Osteoblast (primary cell): ENCODE data around the gene PTPN14. TPM values are rescaled to one million over a fixed set of nuclear protein-coding genes. Genes with fewer than 3 reads are reported as not detected.

ENCODE experiments used
- DNase-seq: peaks from one replicate; pipeline ENCODE4 v3.0.0; 2011; ENCODE audit warnings: low spot score, mixed read lengths; ENCODE audit not compliant: insufficient read length; ENCODE audit errors: missing footprints
- H2AFZ ChIP-seq: 2 replicates; pipeline ENCODE4 v1.6.0; 2011; ENCODE audit warnings: mild to moderate bottlenecking, low read length
- H3K27ac ChIP-seq: 2 replicates; pipeline ENCODE4 v1.5.1; 2011; ENCODE audit warnings: mild to moderate bottlenecking, low read depth, low read length, moderate library complexity
- H3K27me3 ChIP-seq: 2 replicates; pipeline ENCODE4 v1.6.0; 2012; ENCODE audit warnings: mild to moderate bottlenecking, control low read depth, inconsistent platforms, low read length, moderate library complexity; ENCODE audit not compliant: insufficient read depth
- H3K36me3 ChIP-seq: 2 replicates; pipeline ENCODE4 v1.5.1; 2011; ENCODE audit warnings: mild to moderate bottlenecking, low read length, control low read depth, moderate library complexity; ENCODE audit not compliant: insufficient read depth
- H3K4me1 ChIP-seq: 2 replicates; pipeline ENCODE4 v1.5.1; 2011; ENCODE audit warnings: mild to moderate bottlenecking, low read length, control low read depth, moderate library complexity; ENCODE audit not compliant: insufficient read depth
- H3K4me2 ChIP-seq: 2 replicates; pipeline ENCODE4 v1.6.0; 2011; ENCODE audit warnings: mild to moderate bottlenecking, low read length; ENCODE audit not compliant: insufficient read depth
- H3K4me3 ChIP-seq: fragments of 200-600 bp; sonication (generic); 3 replicates; pipeline ENCODE4 v1.5.1; 2012; ENCODE audit warnings: mild to moderate bottlenecking, low read length, inconsistent platforms; ENCODE audit not compliant: insufficient read depth
- H3K79me2 ChIP-seq: 2 replicates; pipeline ENCODE4 v1.6.0; 2012; ENCODE audit warnings: mild to moderate bottlenecking, low read length, control low read depth, inconsistent platforms; ENCODE audit not compliant: insufficient read depth
- H3K9me3 ChIP-seq: 2 replicates; pipeline ENCODE4 v1.5.1; 2011; ENCODE audit warnings: low read depth, low read length, control low read depth
- H4K20me1 ChIP-seq: 2 replicates; pipeline ENCODE4 v1.6.0; 2012; ENCODE audit warnings: mild to moderate bottlenecking, low read length, control low read depth; ENCODE audit not compliant: insufficient read depth
- CTCF ChIP-seq: IDR thresholded peaks from 2 replicates; pipeline ENCODE4 v1.5.1; 2011; ENCODE audit warnings: mild to moderate bottlenecking, low read depth, low read length, moderate library complexity; ENCODE audit errors: extremely low read depth
- total RNA-seq: library from RNA; depleted of rRNA; stranded (reverse); fragments of >200 nt; gene quantifications from 2 replicates; pipeline ENCODE4 v1.2.3, GENCODE V29; 2012

PTPN14 gene
- total RNA-seq, 1 donor = 131 TPM

DNA sequence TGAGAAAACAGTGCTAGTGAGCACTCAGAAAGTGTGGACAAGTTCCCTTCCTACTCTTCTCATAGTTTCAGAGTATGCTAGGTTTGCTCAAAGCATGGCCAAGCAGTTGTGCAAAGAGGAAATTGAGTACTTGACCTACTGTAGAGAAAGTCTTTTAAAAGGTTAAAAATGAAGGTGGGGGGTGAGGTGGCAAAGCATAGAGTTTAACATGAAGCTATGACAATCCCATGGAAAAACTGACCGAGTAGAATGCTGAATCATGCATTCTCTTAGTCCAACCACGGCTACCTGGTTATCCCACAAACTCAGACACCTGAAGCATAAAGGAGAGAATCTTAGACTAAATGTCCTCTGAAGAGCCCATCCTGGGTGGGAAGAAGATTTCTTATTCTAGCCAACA lies 79.9 kb downstream of the PTPN14 start:
- Histone ChIP-seq H3K4me3 (no peak overlapping the region), H3K79me2 (peaks cover 97% of the 10 kb centered on the region), H4K20me1 (peaks cover 9% of the 10 kb centered on the region), H3K27ac (peak overlapping the region; percentile 95), H3K4me1 (peaks cover 64% of the 10 kb centered on the region), H3K36me3 (no peaks in the 10 kb centered on the region), H3K4me2 (no peak overlapping the region), H3K27me3 (no peaks in the 10 kb centered on the region), H2AFZ (no peak overlapping the region), H3K9me3 (no peaks in the 10 kb centered on the region)
- TF ChIP-seq CTCF = no peak
- no peak for DNase-seq

DNA sequence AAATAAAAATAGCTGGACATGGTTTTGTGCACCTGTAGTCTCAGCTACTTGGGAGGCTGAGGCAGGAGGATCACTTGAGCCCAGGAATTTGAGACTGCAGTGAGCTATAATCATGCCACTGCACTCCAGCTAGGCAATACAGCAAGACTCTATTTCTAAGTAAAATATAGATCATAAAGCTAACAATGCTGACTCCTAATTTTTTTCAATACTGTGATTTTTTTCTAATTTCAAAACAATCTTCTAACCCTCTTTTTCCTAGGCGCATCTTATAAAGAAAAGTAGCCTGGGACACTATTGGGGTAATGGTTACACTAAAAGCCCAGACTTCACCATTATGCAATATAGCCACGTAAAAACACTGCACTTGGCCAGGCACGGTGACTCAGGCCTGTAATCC lies 81.3 kb downstream of the PTPN14 start:
- H3K9me3 ChIP-seq = no peaks in the 10 kb centered on the region
- H3K79me2 ChIP-seq = peaks cover 96% of the 10 kb centered on the region
- peaks cover 50% of the 10 kb centered on the region for H3K4me1 ChIP-seq
- TF ChIP-seq CTCF = no peak
- no peaks in the 10 kb centered on the region for H3K36me3 ChIP-seq
- H2AFZ ChIP-seq = no peak overlapping the region
- no peak overlapping the region for H3K4me2 ChIP-seq
- DNase-seq = no peak
- no peak overlapping the region for H3K4me3 ChIP-seq
- no peak overlapping the region for H3K27ac ChIP-seq
- H4K20me1 ChIP-seq = peaks cover 12% of the 10 kb centered on the region
- no peaks in the 10 kb centered on the region for H3K27me3 ChIP-seq

DNA sequence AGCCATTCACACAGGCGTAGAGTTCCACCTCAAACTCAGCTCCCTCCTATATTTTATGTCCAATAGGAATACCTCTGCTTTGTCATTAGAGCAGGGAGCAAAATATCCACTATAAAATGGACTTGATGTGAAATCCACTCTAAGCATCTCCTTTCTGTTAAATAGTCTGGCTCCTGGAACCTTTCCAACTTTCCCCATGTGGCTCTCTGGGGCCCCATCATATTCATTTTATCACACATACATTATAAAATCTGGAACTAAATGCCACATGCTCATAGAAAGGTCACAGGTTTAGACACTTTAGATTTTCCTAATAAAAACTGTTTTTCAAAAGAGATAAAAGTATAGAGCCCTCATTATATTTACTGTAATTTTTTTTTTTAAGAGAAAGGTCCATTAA lies 82.1 kb downstream of the PTPN14 start:
- H3K4me2 ChIP-seq = no peak overlapping the region
- H4K20me1 ChIP-seq = peaks cover 20% of the 10 kb centered on the region
- no peak overlapping the region for H2AFZ ChIP-seq
- no peaks in the 10 kb centered on the region for H3K9me3 ChIP-seq
- no peak overlapping the region for H3K27ac ChIP-seq
- no peak for TF ChIP-seq CTCF
- DNase-seq = no peak
- H3K4me1 ChIP-seq = peaks cover 48% of the 10 kb centered on the region
- H3K4me3 ChIP-seq = no peak overlapping the region
- H3K27me3 ChIP-seq = no peaks in the 10 kb centered on the region
- H3K79me2 ChIP-seq = peaks cover 96% of the 10 kb centered on the region
- H3K36me3 ChIP-seq = peaks cover 7% of the 10 kb centered on the region

- H3K27ac ChIP-seq = peak overlapping the region; percentile 15
- H3K4me1 ChIP-seq = peaks cover 35% of the 10 kb centered on the region
- H3K27me3 ChIP-seq = no peaks in the 10 kb centered on the region
- H4K20me1 ChIP-seq = peaks cover 21% of the 10 kb centered on the region
- peak; percentile 62 for DNase-seq
- H3K79me2 ChIP-seq = peaks cover 96% of the 10 kb centered on the region
- H3K4me3 ChIP-seq = no peak overlapping the region
- H3K9me3 ChIP-seq = no peaks in the 10 kb centered on the region
- H3K36me3 ChIP-seq = peaks cover 26% of the 10 kb centered on the region
- H3K4me2 ChIP-seq = no peak overlapping the region
- H2AFZ ChIP-seq = no peak overlapping the region
- no peak for TF ChIP-seq CTCF
These were observed 84.3 kb downstream of the PTPN14 start for GRCh38 chr1:214467078-214467585.
